Activated naive CD4-positive, alpha-beta T cell treated with anti-CD3 and anti-CD28 coated beads, Interleukin-2, amount 10 ng/mL, durations not matched to agents 5 hours and 36 hours (primary cell): ENCODE results near the gene GGN. TPM values are rescaled to one million over a fixed set of nuclear protein-coding genes. Genes with fewer than 3 reads are reported as not detected.

ENCODE experiments used
- total RNA-seq, 2 experiments: library from RNA; stranded (reverse); gene quantifications; one replicate each; pipeline ENCODE4 v1.2.3, GENCODE V29; 2021

GGN gene, protein sequence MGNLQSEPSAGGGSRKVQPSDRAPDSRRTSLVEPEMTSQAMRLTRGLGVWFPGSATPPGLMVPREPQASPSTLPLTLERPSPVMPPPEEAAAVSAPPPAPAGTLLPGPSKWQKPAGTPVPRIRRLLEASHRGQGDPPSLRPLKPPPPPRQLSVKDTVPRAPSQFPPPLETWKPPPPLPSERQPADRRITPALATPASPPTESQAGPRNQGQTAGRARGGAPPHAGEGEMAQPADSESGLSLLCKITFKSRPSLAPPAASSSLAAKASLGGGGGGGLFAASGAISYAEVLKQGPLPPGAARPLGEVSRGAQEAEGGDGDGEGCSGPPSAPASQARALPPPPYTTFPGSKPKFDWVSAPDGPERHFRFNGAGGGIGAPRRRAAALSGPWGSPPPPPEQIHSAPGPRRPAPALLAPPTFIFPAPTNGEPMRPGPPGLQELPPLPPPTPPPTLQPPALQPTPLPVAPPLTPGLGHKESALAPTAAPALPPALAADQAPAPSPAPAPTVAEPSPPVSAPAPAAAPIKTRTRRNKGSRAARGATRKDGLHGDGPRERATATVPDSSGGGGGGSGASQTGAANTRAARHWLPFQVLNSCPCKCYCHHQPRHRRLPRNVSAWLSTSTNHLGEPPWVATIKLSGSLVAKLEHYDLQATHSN
- total RNA-seq: under 1 TPM; 0.12 to 0.18 TPM

DNA sequence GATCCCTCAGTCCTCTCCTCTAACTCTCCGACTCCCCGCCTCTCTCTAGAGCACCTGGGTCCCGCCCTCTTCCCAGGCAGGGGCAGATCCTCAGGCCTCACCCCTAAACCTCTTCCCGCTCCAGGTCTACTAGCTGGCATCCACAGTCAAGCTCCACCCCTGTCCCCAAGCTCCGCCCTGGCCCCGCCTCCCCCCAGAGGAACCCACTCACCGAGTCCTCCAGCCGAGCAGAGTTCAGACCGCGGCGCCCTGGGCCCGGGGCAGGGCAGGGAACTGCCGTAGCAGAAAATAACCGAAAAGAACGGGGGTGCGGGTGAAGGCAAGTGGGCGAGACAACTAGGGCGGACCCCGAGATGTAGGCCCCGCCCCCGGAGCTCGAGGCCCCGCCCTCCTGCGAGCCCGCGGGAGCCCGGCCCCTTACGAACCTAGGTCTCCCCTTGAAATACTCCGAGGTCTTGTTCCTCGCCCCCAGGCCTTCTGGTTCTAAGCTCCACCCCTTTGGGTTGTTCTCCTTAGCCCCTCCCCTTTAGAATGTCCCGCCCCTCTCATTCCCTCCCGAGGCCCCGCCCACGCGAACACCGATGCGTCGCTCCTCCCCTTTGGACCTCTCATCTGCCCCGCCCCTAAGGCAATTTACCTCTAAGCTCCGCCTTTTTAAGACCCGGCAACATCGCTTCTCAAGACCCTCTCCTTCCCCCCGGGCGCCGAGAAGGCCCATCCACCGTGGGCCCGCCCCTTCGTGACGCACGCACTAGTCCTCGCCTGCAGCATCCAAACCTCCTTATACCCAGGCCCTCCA is at the start of gene GGN:
GGN (minus strand) TSS at position 485 of the 799 bp plus-strand sequence. CDS start 773 bp downstream, outside the sequence.

DNA sequence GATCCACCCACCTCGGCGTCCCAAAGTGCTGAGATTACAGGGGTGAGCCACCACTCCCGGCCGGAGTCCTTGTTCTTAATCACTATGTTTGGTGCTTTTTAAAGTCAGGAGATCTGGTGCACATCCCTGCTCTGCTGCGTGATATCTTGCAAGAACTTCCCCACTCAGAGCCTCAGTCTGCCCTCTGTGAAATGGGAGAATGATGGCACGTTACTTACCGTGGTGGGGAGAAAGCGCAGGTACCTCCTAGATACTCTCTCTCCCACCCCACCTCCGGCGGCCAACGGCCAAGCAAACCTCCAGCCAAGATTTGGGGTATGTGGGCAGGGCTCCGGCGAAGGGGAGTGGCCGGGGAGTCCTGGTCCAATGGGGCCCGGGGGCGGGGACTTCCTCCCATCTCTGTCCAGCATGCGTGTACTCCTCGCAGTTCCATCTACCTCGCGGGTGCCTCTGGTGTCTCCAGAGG is 45.5 kb upstream of the GGN start, which contains the start of gene RYR1:
RYR1 (plus strand) TSS at position 424 of the 466 bp plus-strand sequence. CDS start 139 bp downstream, outside the sequence.

GRCh38 chr19:38425810-38426466 is 38.1 kb upstream of the GGN start, which contains the start of gene RASGRP4:
RASGRP4 (minus strand) TSS chr19:38426219; CDS start chr19:38426091, 128 bp downstream.

DNA sequence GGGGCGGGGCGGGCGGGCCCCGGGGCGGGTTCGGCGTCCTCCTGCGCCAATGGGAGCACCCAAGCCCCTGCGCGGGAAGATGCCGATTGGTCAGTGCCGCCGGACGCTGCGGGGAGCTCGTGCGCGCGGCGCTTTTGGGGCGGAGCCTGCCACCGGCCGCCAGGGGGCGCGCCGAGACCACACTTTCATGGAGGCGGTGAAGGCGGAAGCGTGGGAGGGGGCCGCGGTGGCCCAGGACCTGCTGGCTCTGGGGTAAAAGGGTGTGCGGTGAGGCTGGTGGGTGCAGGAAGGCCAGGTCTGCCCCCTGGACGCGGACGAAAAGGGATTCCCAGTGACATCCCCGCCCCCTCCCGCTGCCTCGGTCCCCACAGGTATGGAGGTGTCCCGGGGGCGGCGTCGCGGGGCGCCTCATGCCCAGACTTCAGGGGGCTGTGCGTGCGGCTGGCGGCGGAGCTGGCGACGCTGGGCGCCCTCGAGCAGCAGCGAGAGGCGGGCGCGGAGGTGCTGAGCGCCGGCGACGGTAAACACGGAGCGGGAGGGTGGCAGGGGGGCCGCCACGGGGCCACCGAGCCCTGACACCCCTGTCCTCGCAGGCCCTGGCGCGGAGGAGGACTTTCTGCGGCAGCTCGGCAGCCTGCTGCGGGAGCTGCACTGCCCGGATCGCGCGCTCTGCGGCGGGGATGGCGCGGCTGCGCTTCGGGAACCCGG is 15.3 kb upstream of the GGN start, which contains the start of gene FAM98C:
FAM98C (plus strand) TSS at position 127 of the 708 bp plus-strand sequence; CDS start at position 188, 61 bp downstream.

GRCh38 chr19:38388349-38389100 is 691 bp upstream of the GGN start, which contains the start of gene SPRED3:
SPRED3 (plus strand) TSS chr19:38388697; CDS start chr19:38390303, 1,606 bp downstream.

DNA sequence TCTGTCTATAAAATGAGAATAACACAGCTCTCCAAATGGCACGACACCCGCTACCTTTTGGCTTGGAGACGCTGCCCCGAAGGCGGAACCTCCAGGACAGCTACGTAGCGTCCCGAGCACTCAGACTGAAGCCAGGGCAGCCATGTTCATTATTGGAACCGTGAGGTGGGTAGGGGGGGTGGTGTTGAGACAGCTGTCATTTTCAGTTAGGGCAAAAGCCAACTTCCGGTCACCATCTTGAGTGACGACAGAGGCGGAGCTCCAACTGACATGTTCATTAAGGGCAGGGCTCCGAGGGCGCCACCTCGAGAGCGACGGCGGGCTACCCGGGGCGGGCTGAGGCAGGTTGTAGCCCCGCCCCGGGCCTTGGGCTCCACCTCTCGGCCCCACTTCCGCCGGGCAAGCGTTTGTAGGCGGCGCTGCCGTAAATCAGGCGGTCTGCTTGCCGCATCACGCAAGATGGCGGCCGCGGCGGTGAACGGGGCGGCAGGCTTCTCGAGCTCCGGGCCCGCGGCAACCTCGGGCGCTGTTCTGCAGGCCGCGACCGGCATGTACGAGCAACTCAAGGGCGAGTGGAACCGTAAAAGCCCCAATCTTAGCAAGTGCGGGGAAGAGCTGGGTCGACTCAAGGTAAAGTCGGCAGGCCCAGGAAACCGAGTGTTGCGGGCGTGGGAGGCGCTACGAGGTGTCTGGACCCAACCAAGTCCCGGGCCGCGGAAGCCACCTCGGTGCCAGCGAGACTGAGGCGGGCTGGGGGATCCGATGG is 13.3 kb downstream of the GGN start, which contains the start of gene PSMD8:
PSMD8 (plus strand) TSS at position 240 of the 766 bp plus-strand sequence; CDS start at position 271, 31 bp downstream.

Other genes with a start within 250 kb of the GGN start
- 1 to 10 TPM in 1 of 2 experiments, under 1 TPM in 1; 0.51 to 1.0 TPM for gene DPF1, start 163.8 kb downstream of the GGN start, total RNA-seq
- not detected for gene PPP1R14A, start 131.7 kb downstream of the GGN start, total RNA-seq
- gene SPINT2, start 123.5 kb downstream of the GGN start, total RNA-seq: 10 to 100 TPM; 12.6 to 12.7 TPM
- not detected for gene C19orf33, start 83.8 kb downstream of the GGN start, total RNA-seq
- gene YIF1B, start 72.1 kb downstream of the GGN start, total RNA-seq: 10 to 100 TPM; 54.9 to 60.0 TPM
- 10 to 100 TPM; 13.5 to 14.5 TPM for gene KCNK6, start 68.2 kb downstream of the GGN start, total RNA-seq
- gene CATSPERG, start 52.2 kb downstream of the GGN start, total RNA-seq: 1 to 10 TPM; 4.4 to 4.7 TPM
- 100 to 1,000 TPM; 143 to 145 TPM for gene PSMD8, start 13.5 kb downstream of the GGN start, total RNA-seq
- gene SPRED3, start 663 bp upstream of the GGN start, total RNA-seq: 1 to 10 TPM; 1.8 to 2.6 TPM
- 10 to 100 TPM; 29.4 to 32.9 TPM for gene FAM98C, start 15.1 kb upstream of the GGN start, total RNA-seq
- 1 to 10 TPM; 1.0 to 1.4 TPM for gene RASGRP4, start 38.2 kb upstream of the GGN start, total RNA-seq
- 1 to 10 TPM; 1.2 to 1.8 TPM for gene RYR1, start 45.7 kb upstream of the GGN start, total RNA-seq
- gene MAP4K1, start 229.9 kb upstream of the GGN start, total RNA-seq: 100 to 1,000 TPM; 273 to 278 TPM
- gene EIF3K, start 231.2 kb upstream of the GGN start, total RNA-seq: 100 to 1,000 TPM; 379 to 392 TPM